SU-DHL-6 (cell line): ENCODE data around the gene COL1A2.

Experiments
- CTCF ChIP-seq: fragments of 200-600 bp; sonication (generic); IDR thresholded peaks from one replicate; pipeline ENCODE4 v1.5.1; 2017; ENCODE audit warnings: antibody characterized with exemption, mild to moderate bottlenecking, low read length, moderate library complexity; ENCODE audit not compliant: insufficient read depth, poor library complexity, severe bottlenecking
- EZH2phosphoT487 ChIP-seq: fragments of 200-600 bp; sonication (generic), shearing (Covaris generic); conservative IDR thresholded peaks from 2 replicates; pipeline ENCODE4 v1.6.1; 2018; ENCODE audit warnings: mild to moderate bottlenecking, antibody characterized with exemption, low read length, moderate library complexity, mixed read lengths

- TF ChIP-seq CTCF (no peak), EZH2phosphoT487 (no peak)
Measured at GRCh38 chr7:94476251-94476840, 81.7 kb downstream of the COL1A2 start.
